WTC11 (cell line): Measurements from ENCODE around the gene TTC21A. TPM values are rescaled to one million over a fixed set of nuclear protein-coding genes. Genes with fewer than 3 reads are reported as not detected.

Experiments
- ATAC-seq: fragments of 200-7000 bp; cut with Tn5 transposase; 2 replicates; pipeline ENCODE4 v1.10.0; 2021; ENCODE audit warnings: mild to moderate bottlenecking, moderate library complexity
- CTCF ChIA-PET: fragments of 300-600 bp; sonication (Branson Sonifier 250); formaldehyde crosslinking; loops from one replicate; lab custom pipeline; 2021; ENCODE audit warnings: antibody characterized with exemption; lab: Charles Lee
- POLR2A ChIA-PET: fragments of 350-600 bp; sonication (Branson Sonifier 250); formaldehyde crosslinking; loops from one replicate; lab custom pipeline; 2021; ENCODE audit warnings: antibody characterized with exemption; lab: Charles Lee
- DNase-seq: peaks from one replicate; pipeline ENCODE4 v3.0.0; 2021; ENCODE audit warnings: low spot score
- H3K27ac Mint-ChIP-seq: 2 replicates; pipeline ENCODE4 v1.8.0; 2021; ENCODE audit warnings: mixed read lengths
- H3K27me3 Mint-ChIP-seq: 2 replicates; pipeline ENCODE4 v1.8.0; 2021; ENCODE audit warnings: low read depth, mild to moderate bottlenecking, moderate library complexity, mixed read lengths
- H3K36me3 Mint-ChIP-seq: 2 replicates; pipeline ENCODE4 v1.8.0; 2021; ENCODE audit warnings: mixed read lengths
- H3K4me1 Mint-ChIP-seq: 2 replicates; pipeline ENCODE4 v1.8.0; 2022; ENCODE audit warnings: mixed read lengths
- H3K4me3 Mint-ChIP-seq: 2 replicates; pipeline ENCODE4 v1.8.0; 2021; ENCODE audit warnings: mild to moderate bottlenecking, moderate library complexity, mixed read lengths
- H3K9me3 Mint-ChIP-seq: 2 replicates; pipeline ENCODE4 v1.8.0; 2021; ENCODE audit warnings: mixed read lengths
- AFF4 ChIP-seq: sonication (generic); formaldehyde crosslinking; IDR thresholded peaks from 2 replicates; pipeline ENCODE4 v1.8.1; 2023; ENCODE audit warnings: mild to moderate bottlenecking, missing genetic modification reagents, borderline replicate concordance
- ATF2 ChIP-seq: sonication (generic); formaldehyde crosslinking; IDR thresholded peaks from 2 replicates; pipeline ENCODE4 v1.8.1; 2022; ENCODE audit warnings: low read depth, missing genetic modification reagents, borderline replicate concordance
- FOXP1 ChIP-seq: sonication (generic); formaldehyde crosslinking; IDR thresholded peaks from 2 replicates; pipeline ENCODE4 v1.8.0; 2022; ENCODE audit warnings: missing genetic modification reagents, mild to moderate bottlenecking, moderate library complexity, borderline replicate concordance
- GABPB1 ChIP-seq: sonication (generic); formaldehyde crosslinking; IDR thresholded peaks from 2 replicates; pipeline ENCODE4 v1.8.1; 2023; ENCODE audit warnings: mild to moderate bottlenecking, missing genetic modification reagents
- GRHL2 ChIP-seq: fragments of 250-450 bp; sonication (Bioruptor Pico); IDR thresholded peaks from 2 replicates; pipeline ENCODE4 v1.8.0; 2022; ENCODE audit warnings: mild to moderate bottlenecking, moderate library complexity; ENCODE audit not compliant: insufficient replicate concordance, severe bottlenecking
- MLX ChIP-seq: sonication (generic); formaldehyde crosslinking; IDR thresholded peaks from 2 replicates; pipeline ENCODE4 v1.8.1; 2023; ENCODE audit warnings: mild to moderate bottlenecking, missing genetic modification reagents, moderate library complexity
- NR2C2 ChIP-seq: sonication (generic); formaldehyde crosslinking; IDR thresholded peaks from 2 replicates; pipeline ENCODE4 v1.8.0; 2022; ENCODE audit warnings: mild to moderate bottlenecking, missing genetic modification reagents
- NR3C1 ChIP-seq: sonication (generic); formaldehyde crosslinking; conservative IDR thresholded peaks from 2 replicates; pipeline ENCODE4 v1.8.1; 2023; ENCODE audit warnings: low read depth, mild to moderate bottlenecking, missing genetic modification reagents
- RELA ChIP-seq: sonication (generic); formaldehyde crosslinking; IDR thresholded peaks from 2 replicates; pipeline ENCODE4 v1.8.1; 2022; ENCODE audit warnings: missing genetic modification reagents, mild to moderate bottlenecking, borderline replicate concordance
- SMAD3 ChIP-seq: sonication (generic); formaldehyde crosslinking; IDR thresholded peaks from 2 replicates; pipeline ENCODE4 v1.8.0; 2022; ENCODE audit warnings: missing genetic modification reagents, mild to moderate bottlenecking, borderline replicate concordance
- SP1 ChIP-seq: sonication (generic); formaldehyde crosslinking; conservative IDR thresholded peaks from 2 replicates; pipeline ENCODE4 v1.8.1; 2022; ENCODE audit warnings: missing genetic modification reagents
- TCF7 ChIP-seq: sonication (generic); formaldehyde crosslinking; IDR thresholded peaks from 2 replicates; pipeline ENCODE4 v1.8.0; 2022; ENCODE audit warnings: mild to moderate bottlenecking, low read depth, missing genetic modification reagents, moderate library complexity
- TP53 ChIP-seq: sonication (generic); formaldehyde crosslinking; IDR thresholded peaks from 2 replicates; pipeline ENCODE4 v1.8.1; 2023; ENCODE audit warnings: mild to moderate bottlenecking, missing genetic modification reagents
- ZNF232 ChIP-seq: sonication (generic); formaldehyde crosslinking; IDR thresholded peaks from 2 replicates; pipeline ENCODE4 v1.8.0; 2022; ENCODE audit warnings: mild to moderate bottlenecking, missing genetic modification reagents
- ZNF317 ChIP-seq: sonication (generic); formaldehyde crosslinking; IDR thresholded peaks from 2 replicates; pipeline ENCODE4 v1.8.1; 2023; ENCODE audit warnings: low read depth, mild to moderate bottlenecking, moderate library complexity, missing genetic modification reagents, borderline replicate concordance
- ZSCAN18 ChIP-seq: fragments of 250-450 bp; sonication (Bioruptor Pico); IDR thresholded peaks from 2 replicates; pipeline ENCODE4 v2.1.2; 2022; ENCODE audit warnings: mild to moderate bottlenecking, moderate library complexity
- total RNA-seq: library from RNA; stranded (reverse); gene quantifications from 3 replicates; pipeline ENCODE4 v1.2.3, GENCODE V29; 2021
- TF ChIP-seq, protein P1 (sequence below): sonication (generic); formaldehyde crosslinking; IDR thresholded peaks from 2 replicates; pipeline ENCODE4 v1.8.1; 2023; ENCODE audit warnings: mild to moderate bottlenecking, missing genetic modification reagents
- TF ChIP-seq, protein P2 (sequence below): sonication (generic); formaldehyde crosslinking; IDR thresholded peaks from 2 replicates; pipeline ENCODE4 v1.8.1; 2022; ENCODE audit warnings: mild to moderate bottlenecking, missing genetic modification reagents, moderate library complexity, borderline replicate concordance
- TF ChIP-seq, protein P3 (sequence below): sonication (generic); formaldehyde crosslinking; IDR thresholded peaks from 2 replicates; pipeline ENCODE4 v1.8.1; 2022; ENCODE audit warnings: low read depth, mild to moderate bottlenecking, moderate library complexity, missing genetic modification reagents, borderline replicate concordance
- TF ChIP-seq, protein P4 (sequence below): fragments of 250-450 bp; sonication (Bioruptor Pico); IDR thresholded peaks from 2 replicates; pipeline ENCODE4 v1.9.0; 2021; ENCODE audit warnings: mild to moderate bottlenecking

TTC21A gene
- total RNA-seq, 1 experiment from 2014 or later: 3.8 TPM

- TF ChIP-seq GRHL2 (no peak), ZNF317 (no peak), MLX (CRISPR knock-in tag) (no peak), NR2C2 (CRISPR knock-in tag) (no peak)
Measured at GRCh38 chr3:39067286-39067685, 40.2 kb upstream of the TTC21A start (continued).

DNA sequence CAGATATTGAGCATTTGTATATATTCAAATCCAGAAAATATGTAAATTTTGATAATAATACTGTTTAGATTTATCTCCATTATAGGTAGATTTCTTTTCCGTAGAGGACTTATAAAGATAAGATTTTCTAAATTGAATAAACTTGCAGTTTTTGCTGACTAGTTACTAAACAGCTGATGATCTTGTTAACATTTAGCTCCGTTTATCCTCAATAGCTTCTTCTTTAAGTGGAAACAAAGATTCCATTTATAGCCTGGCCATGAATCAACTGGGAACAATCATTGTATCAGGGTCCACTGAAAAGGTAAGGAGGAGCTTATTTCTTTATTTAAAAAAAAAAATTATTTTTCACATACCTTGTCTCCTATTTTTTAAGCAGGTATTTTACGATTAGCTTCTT is 38.9 kb upstream of the TTC21A start:
- Mint-ChIP-seq H3K27ac (no peak overlapping the region), H3K36me3 (peaks cover 23% of the 10 kb centered on the region), H3K4me1 (0 out of 2 replicates have a peak, but pooled peaks cover 3% of the 10 kb centered on the region), H3K9me3 (no peaks in the 10 kb centered on the region), H3K27me3 (no peaks in the 10 kb centered on the region), H3K4me3 (no peak overlapping the region)
- POLR2A ChIA-PET: no interaction called here
- CTCF ChIA-PET: interaction anchor here (0.6 to 1.3 kb wide), 3 partner anchors 11 to 309 kb away, joined by 3 to 4 read pairs (median 3); no protein-coding TSS in a partner anchor
- ATAC-seq (no peak), DNase-seq (no peak)
- TF ChIP-seq NR3C1 (no peak), GABPB1 (CRISPR knock-in tag) (no peak), SP1 (CRISPR knock-in tag) (no peak), ATF2 (CRISPR knock-in tag) (no peak), FOXP1 (no peak), ZNF232 (CRISPR knock-in tag) (no peak), ZSCAN18 (no peak), MLX (CRISPR knock-in tag) (no peak), TP53 (CRISPR knock-in tag) (no peak), TCF7 (CRISPR knock-in tag) (no peak), RELA (CRISPR knock-in tag) (no peak), AFF4 (CRISPR knock-in tag) (no peak), SMAD3 (CRISPR knock-in tag) (no peak)
- TF ChIP-seq, protein P1, sequence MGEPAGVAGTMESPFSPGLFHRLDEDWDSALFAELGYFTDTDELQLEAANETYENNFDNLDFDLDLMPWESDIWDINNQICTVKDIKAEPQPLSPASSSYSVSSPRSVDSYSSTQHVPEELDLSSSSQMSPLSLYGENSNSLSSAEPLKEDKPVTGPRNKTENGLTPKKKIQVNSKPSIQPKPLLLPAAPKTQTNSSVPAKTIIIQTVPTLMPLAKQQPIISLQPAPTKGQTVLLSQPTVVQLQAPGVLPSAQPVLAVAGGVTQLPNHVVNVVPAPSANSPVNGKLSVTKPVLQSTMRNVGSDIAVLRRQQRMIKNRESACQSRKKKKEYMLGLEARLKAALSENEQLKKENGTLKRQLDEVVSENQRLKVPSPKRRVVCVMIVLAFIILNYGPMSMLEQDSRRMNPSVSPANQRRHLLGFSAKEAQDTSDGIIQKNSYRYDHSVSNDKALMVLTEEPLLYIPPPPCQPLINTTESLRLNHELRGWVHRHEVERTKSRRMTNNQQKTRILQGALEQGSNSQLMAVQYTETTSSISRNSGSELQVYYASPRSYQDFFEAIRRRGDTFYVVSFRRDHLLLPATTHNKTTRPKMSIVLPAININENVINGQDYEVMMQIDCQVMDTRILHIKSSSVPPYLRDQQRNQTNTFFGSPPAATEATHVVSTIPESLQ (CRISPR knock-in tag): no peak
- TF ChIP-seq, protein P2, sequence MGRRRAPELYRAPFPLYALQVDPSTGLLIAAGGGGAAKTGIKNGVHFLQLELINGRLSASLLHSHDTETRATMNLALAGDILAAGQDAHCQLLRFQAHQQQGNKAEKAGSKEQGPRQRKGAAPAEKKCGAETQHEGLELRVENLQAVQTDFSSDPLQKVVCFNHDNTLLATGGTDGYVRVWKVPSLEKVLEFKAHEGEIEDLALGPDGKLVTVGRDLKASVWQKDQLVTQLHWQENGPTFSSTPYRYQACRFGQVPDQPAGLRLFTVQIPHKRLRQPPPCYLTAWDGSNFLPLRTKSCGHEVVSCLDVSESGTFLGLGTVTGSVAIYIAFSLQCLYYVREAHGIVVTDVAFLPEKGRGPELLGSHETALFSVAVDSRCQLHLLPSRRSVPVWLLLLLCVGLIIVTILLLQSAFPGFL (CRISPR knock-in tag): no peak
- TF ChIP-seq, protein P3, sequence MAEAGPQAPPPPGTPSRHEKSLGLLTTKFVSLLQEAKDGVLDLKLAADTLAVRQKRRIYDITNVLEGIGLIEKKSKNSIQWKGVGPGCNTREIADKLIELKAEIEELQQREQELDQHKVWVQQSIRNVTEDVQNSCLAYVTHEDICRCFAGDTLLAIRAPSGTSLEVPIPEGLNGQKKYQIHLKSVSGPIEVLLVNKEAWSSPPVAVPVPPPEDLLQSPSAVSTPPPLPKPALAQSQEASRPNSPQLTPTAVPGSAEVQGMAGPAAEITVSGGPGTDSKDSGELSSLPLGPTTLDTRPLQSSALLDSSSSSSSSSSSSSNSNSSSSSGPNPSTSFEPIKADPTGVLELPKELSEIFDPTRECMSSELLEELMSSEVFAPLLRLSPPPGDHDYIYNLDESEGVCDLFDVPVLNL (CRISPR knock-in tag): no peak
- TF ChIP-seq, protein P4, sequence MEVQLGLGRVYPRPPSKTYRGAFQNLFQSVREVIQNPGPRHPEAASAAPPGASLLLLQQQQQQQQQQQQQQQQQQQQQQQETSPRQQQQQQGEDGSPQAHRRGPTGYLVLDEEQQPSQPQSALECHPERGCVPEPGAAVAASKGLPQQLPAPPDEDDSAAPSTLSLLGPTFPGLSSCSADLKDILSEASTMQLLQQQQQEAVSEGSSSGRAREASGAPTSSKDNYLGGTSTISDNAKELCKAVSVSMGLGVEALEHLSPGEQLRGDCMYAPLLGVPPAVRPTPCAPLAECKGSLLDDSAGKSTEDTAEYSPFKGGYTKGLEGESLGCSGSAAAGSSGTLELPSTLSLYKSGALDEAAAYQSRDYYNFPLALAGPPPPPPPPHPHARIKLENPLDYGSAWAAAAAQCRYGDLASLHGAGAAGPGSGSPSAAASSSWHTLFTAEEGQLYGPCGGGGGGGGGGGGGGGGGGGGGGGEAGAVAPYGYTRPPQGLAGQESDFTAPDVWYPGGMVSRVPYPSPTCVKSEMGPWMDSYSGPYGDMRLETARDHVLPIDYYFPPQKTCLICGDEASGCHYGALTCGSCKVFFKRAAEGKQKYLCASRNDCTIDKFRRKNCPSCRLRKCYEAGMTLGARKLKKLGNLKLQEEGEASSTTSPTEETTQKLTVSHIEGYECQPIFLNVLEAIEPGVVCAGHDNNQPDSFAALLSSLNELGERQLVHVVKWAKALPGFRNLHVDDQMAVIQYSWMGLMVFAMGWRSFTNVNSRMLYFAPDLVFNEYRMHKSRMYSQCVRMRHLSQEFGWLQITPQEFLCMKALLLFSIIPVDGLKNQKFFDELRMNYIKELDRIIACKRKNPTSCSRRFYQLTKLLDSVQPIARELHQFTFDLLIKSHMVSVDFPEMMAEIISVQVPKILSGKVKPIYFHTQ (CRISPR knock-in tag): no peak
